ENCODE results near the gene SMOC1. TPM values are rescaled to one million over a fixed set of nuclear protein-coding genes. Genes with fewer than 3 reads are reported as not detected.
A peak's percentile ranks its signal among the peaks of the same experiment; 100 is the strongest.

SMOC1 gene
- total and polyA plus RNA-seq, 2 of the 8 experiments (the other 6 are each of a cell fraction or from before 2014, with no cell fraction given) = 1.6 to 2.4 TPM

GRCh38 chr14:69932391-69932790 lies 53.2 kb downstream of the SMOC1 start:
- Histone ChIP-seq H3K4me1 (replicated peaks in 1 of 4; ENCODE audit: control insufficient read depth in 3 of 4, insufficient read depth in 4 of 4, low read length in 3 of 4) (peaks cover 0 to 7% (median 2%) of the 10 kb centered on the region in 4 experiments; a peak in 4 of 7 replicates), H3K4me3 (ENCODE audit: extremely low read depth in 1 of 4, insufficient read depth in 2 of 4, low read depth in 3 of 4, low read length in 4 of 4) (no peak overlapping the region), H3K27me3 (replicated peaks in 1 of 4; ENCODE audit: control insufficient read depth in 3 of 4, extremely low read depth in 1 of 4, insufficient read depth in 3 of 4, low read length in 3 of 4) (no peaks in the 10 kb centered on the region), H3K4me2 (ENCODE audit: insufficient read depth in 1 of 2, low read depth in 2 of 2, low read length in 2 of 2) (no peak overlapping the region), H4K20me1 (replicated peaks in 1 of 2; ENCODE audit: control insufficient read depth in 1 of 2, insufficient read depth in 2 of 2, low read length in 2 of 2) (no peaks in the 10 kb centered on the region), H3K56ac (replicated peaks; ENCODE audit: insufficient read length, low read depth, low read length) (no peak overlapping the region), H3K4ac (replicated peaks; ENCODE audit: insufficient read length, low read depth, low read length) (no peak overlapping the region), H3K9me3 (ENCODE audit: insufficient read depth in 2 of 2, low read depth in 1 of 2, low read length in 1 of 2) (no peaks in the 10 kb centered on the region), H2BK20ac (ENCODE audit: low read length) (no peak overlapping the region), H3K9ac (replicated peaks in 1 of 4; ENCODE audit: extremely low read depth in 1 of 4, low read depth in 3 of 4, low read length in 3 of 4) (no peak overlapping the region), H3K27ac (ENCODE audit: low read depth, low read length) (no peak overlapping the region), H4K8ac (ENCODE audit: extremely low read depth, insufficient read depth, low read length) (no peak overlapping the region), H3K18ac (ENCODE audit: extremely low read depth, low read length) (no peak overlapping the region), H3K79me1 (ENCODE audit: low read depth, low read length) (peaks cover 2% of the 10 kb centered on the region; the same call in 1 of the 2 replicates), H3K36me3 (ENCODE audit: control insufficient read depth in 2 of 4, insufficient read depth in 4 of 4, low read length in 3 of 4) (no peaks in the 10 kb centered on the region), H4K5ac (ENCODE audit: insufficient read length, low read depth, low read length) (no peak overlapping the region), H2BK12ac (ENCODE audit: low read depth, low read length) (no peak overlapping the region), H4K91ac (replicated peaks; ENCODE audit: insufficient read length, low read length) (no peak overlapping the region), H2AK5ac (ENCODE audit: low read depth, low read length) (no peak overlapping the region), H3K79me2 (ENCODE audit: control insufficient read depth in 1 of 2, insufficient read depth in 2 of 2, low read length in 2 of 2) (no peaks in the 10 kb centered on the region), H2BK5ac (ENCODE audit: low read depth, low read length) (no peak overlapping the region), H2BK15ac (ENCODE audit: low read length) (no peak overlapping the region), H3K23ac (ENCODE audit: insufficient read length) (no peak overlapping the region), H3K23me2 (ENCODE audit: low read depth, low read length) (no peaks in the 10 kb centered on the region), H2BK120ac (replicated peaks; ENCODE audit: low read depth, low read length) (no peak overlapping the region), H3K14ac (ENCODE audit: insufficient read length) (no peak overlapping the region), H2AFZ (ENCODE audit: low read length) (peak overlapping the region; percentile 85; the same call in 1 of the 2 replicates)
- no peak for FAIRE-seq
- POLR2A ChIA-PET (ENCODE audit: partially characterized antibody) = interaction anchor here (0.6 kb wide), 2 partner anchors 88 to 570 kb away, joined by 3 read pairs; no protein-coding TSS in a partner anchor
- WGBS, 2 experiments (ENCODE audit: extremely low coverage in 1 of 2, insufficient coverage in 1 of 2, insufficient read length in 1 of 2, insufficient replicate concordance in 2 of 2, low coverage in 1 of 2, low lambda C conversion rate in 2 of 2, missing lambda C conversion rate in 1 of 2) = 90% methylated on average over 10 of the region's 10 CpGs; no CpG with 5 or more reads in 1 of the 2 experiments
- no peak for DNase-seq (ENCODE audit: low read depth in 1 of 2, low spot score in 2 of 2)
- TF ChIP-seq POLR2AphosphoS5 (IDR thresholded peaks at IDR 0.05; ENCODE audit: low read depth, low read length) (no peak), SRF (IDR thresholded peaks at IDR 0.05; ENCODE audit: low read depth, low read length) (no peak), NANOG (IDR thresholded peaks at IDR 0.05; ENCODE audit: insufficient read depth, low read depth, low read length, poor library complexity, severe bottlenecking) (no peak), HDAC2 (IDR thresholded peaks at IDR 0.05; ENCODE audit: borderline replicate concordance in 1 of 2, low read depth in 2 of 2, low read length in 2 of 2) (no peak), FOSL1 (IDR thresholded peaks at IDR 0.05; ENCODE audit: insufficient read depth, low read depth, low read length) (no peak), SUZ12 (IDR thresholded peaks at IDR 0.05; ENCODE audit: low read length) (no peak), SP4 (IDR thresholded peaks at IDR 0.05; ENCODE audit: low read length) (no peak), KDM5A (IDR thresholded peaks at IDR 0.05; ENCODE audit: low read length) (no peak)
- CTCF ChIA-PET (ENCODE audit: partially characterized antibody) = interaction anchor here (0.8 to 3.8 kb wide), 30 partner anchors 7 to 764 kb away, joined by 3 to 15 read pairs (median 4); no protein-coding TSS in a partner anchor

All from H1 (cell line).